Measurements from ENCODE around the gene PTPRG.

GRCh38 chr3:61862614-61863289 is 301.4 kb downstream of the PTPRG start:
- no peak for TF ChIP-seq CTCF (optimal IDR thresholded peaks at IDR 0.05 in 1 of 3, IDR thresholded peaks at IDR 0.05 in 1 of 3, conservative IDR thresholded peaks at IDR 0.05 in 1 of 3; ENCODE audit: extremely low read depth in 1 of 3, insufficient read depth in 2 of 3, low read length in 3 of 3)
- no peak for TF ChIP-seq EZH2 (IDR thresholded peaks at IDR 0.05; ENCODE audit: low read length)

All from keratinocyte (primary cell).